Colonic mucosa (tissue), 4 donors: ENCODE measurements around the gene C6orf58. TPM values are rescaled to one million over a fixed set of nuclear protein-coding genes. Genes with fewer than 3 reads are reported as not detected.

Experiments
- DNase-seq: peaks from one replicate; pipeline ENCODE4 v3.0.0-alpha.2; 2020
- H3K27ac ChIP-seq: fragments of 200-600 bp; one replicate; pipeline ENCODE4 v1.8.0; 2021
- H3K27me3 ChIP-seq: fragments of 200-600 bp; one replicate; pipeline ENCODE4 v1.8.0; 2021
- H3K36me3 ChIP-seq: fragments of 200-600 bp; one replicate; pipeline ENCODE4 v1.8.0; 2021
- H3K4me1 ChIP-seq: fragments of 200-600 bp; one replicate; pipeline ENCODE4 v1.8.0; 2021; ENCODE audit warnings: mild to moderate bottlenecking
- H3K4me3 ChIP-seq: fragments of 200-600 bp; one replicate; pipeline ENCODE4 v1.8.0; 2021
- H3K9ac ChIP-seq, 2 donors: one replicate each; pipeline ENCODE4 v1.7.0; 2013; ENCODE audit warnings: control low read depth in 2 of 2, low read depth in 2 of 2, low read length in 2 of 2
- H3K9me3 ChIP-seq: fragments of 200-600 bp; one replicate; pipeline ENCODE4 v1.8.0; 2021
- CTCF ChIP-seq: fragments of 200-600 bp; IDR thresholded peaks from one replicate; pipeline ENCODE4 v1.8.0; 2022; ENCODE audit warnings: antibody characterized with exemption, mild to moderate bottlenecking
- intact Hi-C: fragments of 100-400 bp; cut with DNase I; formaldehyde crosslinking; loops from one replicate; pipeline ENCODE4 v1.14.1; 2022
- total RNA-seq, 2 donors: library from RNA; stranded (reverse); fragmentation: NEBNext Ultra II Directional in 1 of 2; extraction: Animal tissue kit (Norgen Biotek cat#: 25700) in 1 of 2; gene quantifications; one replicate each; pipeline ENCODE4 v1.2.1, GENCODE V29; 2021
- donor health status: healthy.
- donor health status: DM: no; HTN: no; CAD: no.
- donor health status: DM: no; HTN: no; CAD: no.

The C6orf58 gene
- total RNA-seq, result not detected

DNA sequence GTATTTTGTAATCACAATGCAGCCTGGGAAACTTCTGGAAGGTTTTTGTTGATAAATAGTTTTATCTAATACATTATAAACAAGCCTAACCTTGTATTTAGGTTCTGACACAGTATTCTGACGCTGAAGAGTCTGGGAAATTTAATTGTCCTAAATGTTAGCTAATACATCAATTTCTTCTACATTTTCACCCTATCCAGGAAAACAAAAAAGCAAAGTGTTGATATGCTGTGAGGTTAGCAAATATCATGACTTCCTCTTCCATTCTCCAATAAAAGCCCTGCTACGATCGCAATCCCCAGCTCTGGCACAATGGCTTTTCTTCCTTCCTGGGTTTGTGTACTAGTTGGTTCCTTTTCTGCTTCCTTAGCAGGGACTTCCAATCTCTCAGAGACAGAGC, at the start of gene C6orf58:
Gene C6orf58, plus strand, starts transcription at position 301 of the 400 bp plus-strand sequence. Its CDS starts 12 bp downstream, at position 313.
- no peaks in the 10 kb centered on the region for H3K9me3 ChIP-seq
- H3K4me1 ChIP-seq, result no peaks in the 10 kb centered on the region
- H3K36me3 ChIP-seq, result no peaks in the 10 kb centered on the region
- H3K9ac ChIP-seq, result no peak within 1 kb of the TSS
- H3K27ac ChIP-seq, result no peak within 1 kb of the TSS
- H3K4me3 ChIP-seq, result no peak within 1 kb of the TSS
- TF ChIP-seq CTCF, result no peak
- no peak for DNase-seq
- no peaks in the 10 kb centered on the region for H3K27me3 ChIP-seq
- intact Hi-C loops, result no loop called here

GRCh38 chr6:127533011-127533410, 44.0 kb upstream of the C6orf58 start:
- Histone ChIP-seq H3K4me3 (no peak overlapping the region), H3K9me3 (no peaks in the 10 kb centered on the region), H3K36me3 (no peaks in the 10 kb centered on the region), H3K27me3 (no peaks in the 10 kb centered on the region), H3K9ac (no peak overlapping the region), H3K4me1 (no peaks in the 10 kb centered on the region), H3K27ac (no peak overlapping the region)
- TF ChIP-seq CTCF, result no peak
- intact Hi-C loops, result loop anchor here (5.0 to 10.0 kb wide), 2 partner anchors 66 to 228 kb away; no protein-coding TSS in a partner anchor
- no peak for DNase-seq

- Histone ChIP-seq H3K4me3 (no peak overlapping the region), H3K9me3 (no peaks in the 10 kb centered on the region), H3K4me1 (no peaks in the 10 kb centered on the region), H3K27me3 (no peaks in the 10 kb centered on the region), H3K36me3 (no peaks in the 10 kb centered on the region), H3K9ac (no peak overlapping the region), H3K27ac (no peak overlapping the region)
- TF ChIP-seq CTCF, result no peak
- DNase-seq, result no peak
- intact Hi-C loops, result loop anchor here (5.0 to 10.0 kb wide), 2 partner anchors 66 to 229 kb away; no protein-coding TSS in a partner anchor
Observed at GRCh38 chr6:127533736-127534135, 43.2 kb upstream of the C6orf58 start.

DNA sequence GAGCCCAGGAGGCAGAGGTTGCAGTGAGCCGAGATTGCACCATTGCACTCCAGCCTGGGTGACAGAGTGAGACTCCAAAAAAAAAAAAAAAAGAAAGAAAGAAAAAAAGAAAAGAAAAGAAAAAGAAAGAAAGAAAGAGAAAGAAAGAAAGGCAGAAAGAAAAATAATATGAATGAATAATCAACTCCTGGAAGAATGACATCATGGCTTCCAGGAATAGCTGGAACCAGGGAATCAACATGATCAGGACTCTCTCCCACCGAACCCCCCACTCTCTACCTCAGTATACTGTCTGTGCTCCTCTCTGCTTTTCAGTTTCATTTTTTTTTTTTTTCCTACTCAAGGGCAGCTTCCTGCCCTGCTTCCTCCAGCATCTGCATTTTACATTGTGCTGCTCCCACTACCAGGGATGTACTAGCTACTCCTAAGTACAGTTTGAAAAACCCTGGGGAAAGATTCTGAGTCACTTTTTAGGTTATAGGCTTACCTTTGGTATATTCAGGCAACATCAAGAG, 38.2 kb upstream of the C6orf58 start:
- no peaks in the 10 kb centered on the region for H3K9me3 ChIP-seq
- no peak for TF ChIP-seq CTCF
- intact Hi-C loops, result loop anchor here (5.0 to 10.0 kb wide), 2 partner anchors 234 to 352 kb away; no protein-coding TSS in a partner anchor
- no peak overlapping the region for H3K27ac ChIP-seq
- H3K9ac ChIP-seq, result no peak overlapping the region
- no peaks in the 10 kb centered on the region for H3K27me3 ChIP-seq
- no peak overlapping the region for H3K4me3 ChIP-seq
- H3K36me3 ChIP-seq, result no peaks in the 10 kb centered on the region
- no peak for DNase-seq
- no peaks in the 10 kb centered on the region for H3K4me1 ChIP-seq

DNA sequence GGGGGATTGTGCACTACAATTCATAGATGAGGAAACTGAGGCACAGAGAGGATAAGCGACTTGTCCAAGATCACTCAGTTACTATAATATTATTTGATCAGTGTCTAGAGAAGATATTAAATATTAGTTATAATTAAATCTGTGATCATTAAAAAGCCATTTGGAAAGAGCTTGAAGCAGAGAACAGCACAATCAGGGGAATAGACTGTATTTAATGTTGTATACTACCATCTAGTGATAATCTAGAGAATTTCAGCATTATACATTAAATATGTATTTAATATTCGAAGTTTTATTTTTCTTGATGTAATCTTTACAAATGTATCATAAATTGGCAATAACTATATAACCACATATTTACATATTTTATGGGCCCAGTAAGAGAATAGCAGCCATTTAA, 37.7 kb upstream of the C6orf58 start:
- H3K36me3 ChIP-seq, result no peaks in the 10 kb centered on the region
- H3K27me3 ChIP-seq, result no peaks in the 10 kb centered on the region
- intact Hi-C loops, result loop anchor here (5.0 to 10.0 kb wide), 2 partner anchors 234 to 352 kb away; no protein-coding TSS in a partner anchor
- H3K27ac ChIP-seq, result no peak overlapping the region
- no peaks in the 10 kb centered on the region for H3K4me1 ChIP-seq
- no peak for TF ChIP-seq CTCF
- H3K9me3 ChIP-seq, result no peaks in the 10 kb centered on the region
- no peak overlapping the region for H3K4me3 ChIP-seq
- no peak overlapping the region for H3K9ac ChIP-seq
- no peak for DNase-seq
